GM18867 (cell line): Measurements from ENCODE around the gene GPR101.

Source experiments
- ATAC-seq: cut with Tn5 transposase; IDR thresholded peaks from one replicate; pipeline ENCODE4 v1.9.1; 2021; ENCODE audit warnings: mild to moderate bottlenecking, moderate library complexity; ENCODE audit not compliant: unreplicated experiment

GPR101 gene, protein sequence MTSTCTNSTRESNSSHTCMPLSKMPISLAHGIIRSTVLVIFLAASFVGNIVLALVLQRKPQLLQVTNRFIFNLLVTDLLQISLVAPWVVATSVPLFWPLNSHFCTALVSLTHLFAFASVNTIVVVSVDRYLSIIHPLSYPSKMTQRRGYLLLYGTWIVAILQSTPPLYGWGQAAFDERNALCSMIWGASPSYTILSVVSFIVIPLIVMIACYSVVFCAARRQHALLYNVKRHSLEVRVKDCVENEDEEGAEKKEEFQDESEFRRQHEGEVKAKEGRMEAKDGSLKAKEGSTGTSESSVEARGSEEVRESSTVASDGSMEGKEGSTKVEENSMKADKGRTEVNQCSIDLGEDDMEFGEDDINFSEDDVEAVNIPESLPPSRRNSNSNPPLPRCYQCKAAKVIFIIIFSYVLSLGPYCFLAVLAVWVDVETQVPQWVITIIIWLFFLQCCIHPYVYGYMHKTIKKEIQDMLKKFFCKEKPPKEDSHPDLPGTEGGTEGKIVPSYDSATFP

GRCh38 chrX:137033774-137034507 lies at the start of gene GPR101:
GPR101 (minus strand) TSS chrX:137033995; CDS start chrX:137031674, 2,321 bp downstream.
- ATAC-seq = no peak

GRCh38 chrX:137081239-137081638 lies 47.4 kb upstream of the GPR101 start:
- no peak for ATAC-seq

GRCh38 chrX:137072396-137072795 lies 38.6 kb upstream of the GPR101 start:
- ATAC-seq = no peak

- no peak for ATAC-seq
Measured at GRCh38 chrX:137071596-137071995, 37.8 kb upstream of the GPR101 start.

- ATAC-seq = no peak
Measured at GRCh38 chrX:137067147-137067546, 33.4 kb upstream of the GPR101 start.

- ATAC-seq = no peak
Measured at GRCh38 chrX:137062915-137063617, 29.3 kb upstream of the GPR101 start.

DNA sequence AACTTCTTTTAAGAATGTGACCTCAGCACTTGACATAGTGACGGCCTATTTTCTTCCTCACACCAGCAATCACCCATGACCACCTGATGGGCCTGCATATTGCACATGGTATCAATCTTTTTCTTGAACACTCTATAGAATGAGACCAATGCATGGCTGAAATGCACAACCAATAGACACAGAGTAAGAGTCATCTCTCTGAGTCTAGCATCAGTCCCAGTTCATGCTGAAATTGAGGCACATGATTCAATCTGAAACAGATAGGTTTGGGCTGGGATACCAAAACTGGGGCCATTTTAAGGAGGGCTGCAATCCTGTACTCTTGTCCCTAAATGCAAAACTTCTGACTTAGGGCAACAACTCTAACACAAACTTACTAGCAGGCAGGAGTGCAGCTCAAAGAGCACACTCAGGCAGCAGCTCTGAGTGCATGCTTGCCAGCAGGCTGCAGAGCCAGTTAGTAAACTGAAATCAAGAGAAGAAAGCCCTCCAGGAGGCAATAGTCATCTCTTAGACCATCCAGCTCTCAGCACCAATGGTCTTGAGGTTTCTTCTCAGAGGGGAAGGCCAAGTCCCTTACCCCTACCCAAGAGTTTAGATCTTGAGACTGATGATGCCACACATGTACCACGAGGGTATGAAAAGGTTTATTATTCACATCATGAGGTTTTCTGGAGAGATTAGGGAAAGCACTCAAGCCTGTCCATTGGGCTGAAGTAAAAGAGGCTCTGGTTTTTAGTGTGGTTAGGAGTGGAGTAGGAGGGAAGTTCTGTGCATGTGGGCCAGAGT lies 24.7 kb upstream of the GPR101 start:
- ATAC-seq = no peak

DNA sequence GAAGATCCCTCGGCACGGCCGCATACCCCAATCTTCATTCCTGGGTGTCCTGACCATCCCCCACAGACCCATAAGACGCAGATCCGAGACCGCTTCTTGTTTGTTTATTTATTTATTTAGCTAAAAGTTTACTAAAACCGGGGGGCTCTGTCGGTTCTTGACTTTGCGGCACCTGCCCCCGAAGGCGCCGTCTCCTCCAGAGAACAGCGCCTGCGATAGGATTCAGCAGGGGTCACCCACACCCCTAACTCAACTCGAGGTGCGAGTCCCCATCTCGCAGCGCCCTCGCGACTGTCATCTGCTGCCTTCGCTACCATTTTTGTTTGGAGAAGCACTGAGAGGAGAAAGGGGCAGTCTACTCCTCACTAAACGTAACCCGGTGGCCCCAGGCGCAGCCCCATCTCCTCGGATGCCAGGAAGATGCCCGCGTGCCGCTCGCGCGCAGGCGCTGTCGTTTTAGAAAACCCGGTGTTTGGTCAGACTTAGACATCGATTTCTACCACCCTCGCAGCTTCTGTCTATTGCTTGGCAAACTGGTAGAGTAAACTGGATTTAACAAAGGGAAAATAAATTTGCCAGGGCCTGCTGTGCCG lies 18.9 kb upstream of the GPR101 start:
- ATAC-seq = no peak

GRCh38 chrX:137051978-137052642 lies 18.3 kb upstream of the GPR101 start:
- ATAC-seq = peak; percentile 97

GRCh38 chrX:137044893-137045292 lies 11.1 kb upstream of the GPR101 start:
- no peak for ATAC-seq

GRCh38 chrX:137043736-137044135 lies 9.9 kb upstream of the GPR101 start:
- no peak for ATAC-seq

DNA sequence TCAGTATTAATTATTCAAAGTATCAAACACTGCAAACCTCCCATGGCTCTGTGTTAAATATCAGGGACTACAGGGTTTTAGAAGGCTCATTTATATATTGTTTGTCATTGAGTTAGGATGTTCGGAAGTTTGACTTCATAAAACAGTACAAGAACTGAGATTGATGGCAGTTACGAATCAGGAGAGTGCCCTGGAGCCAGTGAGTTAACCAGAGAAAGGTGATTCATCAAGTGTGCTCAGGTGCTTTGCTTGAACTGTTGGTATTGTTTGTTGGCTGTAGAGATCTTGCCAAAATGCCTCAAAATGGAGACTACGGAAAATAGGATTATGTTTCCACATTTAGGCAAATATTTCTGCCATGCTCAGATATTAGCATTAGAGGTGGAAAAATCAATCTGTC lies 7.5 kb upstream of the GPR101 start:
- ATAC-seq = no peak

DNA sequence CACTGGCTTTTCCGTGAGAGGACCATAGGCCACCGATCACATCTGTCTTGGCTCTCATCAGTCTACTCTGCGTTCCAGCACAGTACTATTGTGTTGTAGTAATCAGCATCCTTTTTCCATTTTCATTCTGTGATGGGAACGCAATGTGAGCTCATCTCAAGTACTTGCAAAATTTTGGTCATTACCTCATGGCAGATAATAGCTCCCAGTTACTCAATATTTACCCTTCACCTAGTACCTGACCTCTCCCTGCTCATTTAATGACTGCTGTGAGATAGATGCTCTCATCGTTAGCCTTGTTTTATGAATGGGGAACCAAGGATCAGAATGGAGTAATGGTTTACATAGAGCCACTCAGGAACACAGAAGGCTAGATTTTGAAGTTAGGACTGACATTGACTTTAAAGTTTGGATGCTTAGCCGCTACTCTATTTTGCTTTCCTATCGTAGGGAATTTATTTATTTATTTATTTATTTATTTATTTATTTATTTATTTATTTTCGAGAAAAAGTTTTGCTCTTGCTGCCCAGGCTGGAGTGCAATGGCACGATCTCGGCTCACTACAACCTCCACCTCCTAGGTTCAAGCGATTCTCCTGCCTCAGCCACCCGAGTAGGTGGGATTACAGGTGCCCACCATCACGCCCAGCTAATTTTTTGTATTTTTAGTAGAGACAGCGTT lies 6.5 kb upstream of the GPR101 start:
- ATAC-seq = no peak

GRCh38 chrX:137034508-137034872 lies 695 bp upstream of the GPR101 start:
- no peak for ATAC-seq

GRCh38 chrX:137032841-137033773 lies 688 bp downstream of the GPR101 start:
- no peak for ATAC-seq

GRCh38 chrX:137032341-137032694 lies 1.5 kb downstream of the GPR101 start:
- ATAC-seq = no peak

DNA sequence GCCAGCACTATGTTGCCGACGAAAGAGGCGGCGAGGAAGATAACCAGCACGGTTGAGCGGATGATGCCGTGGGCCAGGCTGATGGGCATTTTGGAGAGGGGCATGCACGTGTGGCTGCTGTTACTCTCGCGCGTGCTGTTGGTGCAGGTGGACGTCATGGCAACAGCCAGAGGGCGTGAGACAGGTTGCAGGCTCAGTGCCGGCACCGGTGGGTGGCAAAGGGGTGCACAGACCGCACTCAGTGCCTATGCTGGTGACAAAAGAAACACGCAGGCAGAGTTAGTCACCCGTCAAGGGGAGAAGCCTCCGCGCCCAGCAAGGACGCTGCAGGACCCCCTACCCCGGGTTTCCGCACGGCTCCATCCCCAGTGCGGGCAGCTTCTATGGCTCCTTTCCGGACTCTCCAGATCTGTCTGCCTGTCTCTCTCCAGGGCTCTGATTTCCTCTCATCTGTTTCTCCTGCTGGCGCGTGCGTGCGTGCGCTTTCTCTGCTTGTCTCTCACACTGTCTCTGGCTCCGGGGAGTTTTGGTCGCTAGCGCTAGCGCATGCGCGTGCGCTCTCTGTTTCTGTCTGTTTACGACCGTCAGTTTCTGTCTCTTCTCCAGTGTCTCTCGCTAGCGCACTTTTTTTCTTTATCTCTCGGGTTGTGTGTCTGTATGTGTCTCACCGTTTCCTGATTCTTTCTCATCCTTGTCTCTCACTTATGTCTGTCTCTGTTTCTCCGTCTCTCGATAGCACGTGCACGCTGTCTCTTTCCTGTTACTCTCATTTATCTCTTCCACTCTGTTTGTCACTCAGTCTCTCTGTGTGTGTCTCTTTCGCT lies 2.1 kb downstream of the GPR101 start:
- peak; percentile 88 for ATAC-seq
